Activated naive CD8-positive, alpha-beta T cell treated with anti-CD3 and anti-CD28 coated beads for 36 hours (primary cell): ENCODE data around the gene ELOVL1. TPM values are rescaled to one million over a fixed set of nuclear protein-coding genes. Genes with fewer than 3 reads are reported as not detected.
"Not testable (repeated sequence)": the region's sequence is repeated elsewhere in the genome, so short reads cannot be mapped to it uniquely, and the experiment has no call there.

Experiments
- DNase-seq: peaks from one replicate; pipeline ENCODE4 v3.0.0; 2021
- H3K27ac Mint-ChIP-seq: one replicate; pipeline ENCODE4 v1.8.0; 2022; ENCODE audit warnings: mild to moderate bottlenecking, moderate library complexity, mixed read lengths
- H3K27me3 Mint-ChIP-seq: one replicate; pipeline ENCODE4 v1.8.0; 2022; ENCODE audit warnings: mild to moderate bottlenecking, mixed read lengths
- H3K36me3 Mint-ChIP-seq: one replicate; pipeline ENCODE4 v1.8.0; 2021; ENCODE audit warnings: mild to moderate bottlenecking, mixed read lengths
- H3K4me1 Mint-ChIP-seq: one replicate; pipeline ENCODE4 v1.8.0; 2021; ENCODE audit warnings: mixed read lengths
- H3K4me3 Mint-ChIP-seq: one replicate; pipeline ENCODE4 v1.8.0; 2022; ENCODE audit warnings: mild to moderate bottlenecking, moderate library complexity, mixed read lengths
- H3K9me3 Mint-ChIP-seq: one replicate; pipeline ENCODE4 v1.8.0; 2022; ENCODE audit warnings: mixed read lengths
- total RNA-seq, 2 experiments: library from RNA; stranded (reverse); gene quantifications; one replicate each; pipeline ENCODE4 v1.2.3, GENCODE V29; 2021

The ELOVL1 gene
- 10 to 100 TPM; 66.9 to 67.4 TPM for total RNA-seq

GRCh38 chr1:43367904-43368645 lies at the start of gene ELOVL1:
ELOVL1 (minus strand) TSS chr1:43368011; CDS start chr1:43365609, 2,402 bp downstream.
- Mint-ChIP-seq H3K27me3 (no peaks in the 10 kb centered on the region), H3K9me3 (no peaks in the 10 kb centered on the region), H3K4me1 (peaks cover 24% of the 10 kb centered on the region), H3K36me3 (peaks cover 22% of the 10 kb centered on the region), H3K4me3 (peak within 1 kb of the TSS; percentile 93), H3K27ac (peak within 1 kb of the TSS; percentile 95)
- peak; percentile 94 for DNase-seq

DNA sequence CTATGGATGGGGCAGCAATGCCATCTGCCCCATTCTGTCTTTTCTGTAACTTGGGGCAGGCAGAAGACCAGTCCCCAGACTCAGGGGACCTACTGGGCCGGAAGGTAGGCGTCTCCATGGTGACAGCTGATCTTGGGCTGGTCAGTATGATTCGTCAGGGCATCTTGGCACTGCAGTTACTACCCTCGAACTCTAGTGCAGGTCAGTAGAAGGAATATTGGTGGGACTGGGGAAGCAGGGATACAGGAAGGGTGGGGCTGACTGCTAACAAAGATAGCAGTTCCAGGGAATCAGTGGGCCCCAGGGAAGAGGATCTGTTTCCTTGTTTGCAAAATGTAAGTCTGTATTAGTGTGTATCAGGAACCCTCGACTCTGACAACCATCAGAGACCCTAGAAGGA lies 48.1 kb upstream of the ELOVL1 start:
- H3K9me3 Mint-ChIP-seq, result no peaks in the 10 kb centered on the region
- H3K27ac Mint-ChIP-seq, result no peak overlapping the region
- no peaks in the 10 kb centered on the region for H3K4me1 Mint-ChIP-seq
- no peaks in the 10 kb centered on the region for H3K27me3 Mint-ChIP-seq
- DNase-seq, result no peak
- no peak overlapping the region for H3K4me3 Mint-ChIP-seq
- peaks cover 10% of the 10 kb centered on the region for H3K36me3 Mint-ChIP-seq

- Mint-ChIP-seq H3K4me3 (no peak overlapping the region), H3K36me3 (peaks cover 14% of the 10 kb centered on the region), H3K27ac (no peak overlapping the region), H3K9me3 (no peaks in the 10 kb centered on the region), H3K4me1 (no peaks in the 10 kb centered on the region), H3K27me3 (no peaks in the 10 kb centered on the region)
- DNase-seq, result peak; percentile 54
These were observed 46.9 kb upstream of the ELOVL1 start for GRCh38 chr1:43414634-43415223.

- peaks cover 18% of the 10 kb centered on the region for H3K36me3 Mint-ChIP-seq
- not testable (repeated sequence) for H3K4me3 Mint-ChIP-seq, H3K27ac Mint-ChIP-seq, H3K4me1 Mint-ChIP-seq, H3K9me3 Mint-ChIP-seq, DNase-seq, H3K27me3 Mint-ChIP-seq
These were observed 45.6 kb upstream of the ELOVL1 start for GRCh38 chr1:43413426-43413825.

GRCh38 chr1:43410571-43410970 lies 42.8 kb upstream of the ELOVL1 start:
- H3K9me3 Mint-ChIP-seq, result no peaks in the 10 kb centered on the region

DNA sequence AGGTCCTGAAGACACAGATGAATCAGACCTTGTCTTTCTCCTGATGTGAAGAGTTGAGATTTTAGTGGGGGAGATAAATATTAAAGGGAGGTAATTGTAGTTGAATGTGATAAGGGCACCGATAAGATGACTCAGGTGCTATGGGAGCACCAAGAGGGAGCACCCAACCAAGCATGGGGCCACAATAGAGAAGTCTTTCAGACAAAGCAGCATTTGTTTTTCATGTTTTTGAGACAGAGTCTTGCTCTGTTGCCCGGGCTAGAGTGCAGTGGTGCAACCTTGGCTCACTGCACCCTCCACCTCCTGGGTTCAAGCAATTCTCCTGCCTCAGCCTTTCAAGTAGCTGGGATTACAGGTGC lies 38.0 kb upstream of the ELOVL1 start:
- H3K27ac Mint-ChIP-seq, result no peak overlapping the region
- no peaks in the 10 kb centered on the region for H3K9me3 Mint-ChIP-seq
- peaks cover 20% of the 10 kb centered on the region for H3K36me3 Mint-ChIP-seq
- DNase-seq, result no peak
- H3K4me1 Mint-ChIP-seq, result peaks cover 5% of the 10 kb centered on the region
- no peak overlapping the region for H3K4me3 Mint-ChIP-seq
- no peaks in the 10 kb centered on the region for H3K27me3 Mint-ChIP-seq

More at GRCh38 chr1:43410571-43410970, 42.8 kb upstream of the ELOVL1 start:
- H3K27ac Mint-ChIP-seq, result no peak overlapping the region
- no peaks in the 10 kb centered on the region for H3K27me3 Mint-ChIP-seq
- no peak overlapping the region for H3K4me3 Mint-ChIP-seq
- peaks cover 21% of the 10 kb centered on the region for H3K36me3 Mint-ChIP-seq
- H3K4me1 Mint-ChIP-seq, result no peaks in the 10 kb centered on the region
- DNase-seq, result no peak

DNA sequence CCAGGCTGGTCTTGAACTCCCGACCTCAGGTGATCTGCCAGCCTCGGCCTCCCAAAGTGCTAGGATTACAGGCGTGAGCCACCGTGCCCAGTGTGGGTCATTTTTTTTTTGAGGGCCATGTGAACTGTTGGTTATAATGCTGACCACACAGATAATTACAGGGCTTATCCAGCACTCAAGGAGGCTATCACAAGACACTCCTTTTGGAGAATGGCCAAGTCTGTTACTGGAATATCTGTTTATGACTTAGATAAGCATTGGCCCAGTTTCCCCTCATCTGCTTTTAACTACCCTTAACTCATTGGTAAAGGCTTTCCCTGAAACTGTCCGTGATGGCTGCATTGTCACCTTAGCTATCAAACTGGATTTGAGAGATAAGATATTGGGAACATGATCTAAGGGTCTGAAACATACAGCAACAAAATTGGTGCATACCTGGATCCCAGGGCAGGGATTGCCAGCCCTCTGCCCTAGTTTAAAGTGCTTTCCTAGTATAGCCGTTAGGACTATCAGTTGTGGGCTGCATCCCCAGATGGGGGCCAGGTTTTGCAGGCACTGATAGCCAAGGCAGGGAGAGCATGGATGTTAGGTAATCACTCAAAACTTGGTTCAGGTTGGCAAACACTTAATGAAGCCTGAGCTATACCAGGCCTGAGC lies 37.5 kb upstream of the ELOVL1 start:
- Mint-ChIP-seq H3K4me3 (no peak overlapping the region), H3K27me3 (no peaks in the 10 kb centered on the region), H3K4me1 (peaks cover 5% of the 10 kb centered on the region), H3K9me3 (no peaks in the 10 kb centered on the region), H3K27ac (no peak overlapping the region), H3K36me3 (peaks cover 20% of the 10 kb centered on the region)
- no peak for DNase-seq

DNA sequence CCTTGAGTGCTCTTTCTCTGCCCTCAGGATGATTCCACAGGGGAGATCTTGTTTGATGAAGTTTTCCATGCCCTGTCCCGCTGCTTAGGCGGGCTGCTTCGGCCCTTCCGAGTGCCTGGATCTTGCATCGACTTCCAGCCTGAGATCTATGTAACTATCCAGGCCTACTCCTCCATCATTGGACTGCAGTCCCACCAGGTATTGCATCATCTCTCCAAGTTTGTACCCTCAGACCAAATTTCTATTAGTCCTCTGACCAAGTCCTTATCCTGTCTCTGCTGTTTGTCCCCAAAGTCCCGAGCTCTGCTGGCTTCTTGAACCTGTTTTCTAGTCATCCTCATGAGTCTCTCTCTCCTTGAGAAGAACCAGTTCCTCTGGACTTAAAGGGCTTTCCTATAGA lies 36.5 kb upstream of the ELOVL1 start:
- peaks cover 5% of the 10 kb centered on the region for H3K4me1 Mint-ChIP-seq
- no peak for DNase-seq
- no peaks in the 10 kb centered on the region for H3K27me3 Mint-ChIP-seq
- peaks cover 16% of the 10 kb centered on the region for H3K36me3 Mint-ChIP-seq
- H3K27ac Mint-ChIP-seq, result no peak overlapping the region
- H3K4me3 Mint-ChIP-seq, result no peak overlapping the region
- no peaks in the 10 kb centered on the region for H3K9me3 Mint-ChIP-seq

GRCh38 chr1:43402089-43402865 lies 34.5 kb upstream of the ELOVL1 start:
- no peak overlapping the region for H3K27ac Mint-ChIP-seq
- no peaks in the 10 kb centered on the region for H3K27me3 Mint-ChIP-seq
- DNase-seq, result no peak
- H3K9me3 Mint-ChIP-seq, result no peaks in the 10 kb centered on the region
- H3K4me1 Mint-ChIP-seq, result peaks cover 5% of the 10 kb centered on the region
- peaks cover 13% of the 10 kb centered on the region for H3K36me3 Mint-ChIP-seq
- H3K4me3 Mint-ChIP-seq, result no peak overlapping the region

DNA sequence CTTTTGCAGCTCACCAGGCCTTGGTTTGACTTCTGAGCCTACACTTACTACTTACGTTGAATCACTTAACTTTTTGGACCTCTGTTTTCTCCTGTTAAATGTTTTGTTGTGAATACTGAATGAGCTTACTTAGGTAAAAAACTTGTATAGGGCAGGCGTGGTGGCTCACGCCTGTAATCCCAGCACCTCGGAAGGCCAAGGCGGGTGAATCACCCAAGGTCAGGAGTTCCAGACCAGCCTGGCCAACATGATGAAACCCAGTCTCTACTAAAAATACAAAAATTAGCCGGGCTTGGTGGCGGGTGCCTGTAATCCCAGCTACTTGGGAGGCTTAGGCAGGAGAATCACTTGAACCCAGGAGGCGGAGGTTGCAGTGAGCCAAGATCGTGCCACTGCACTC lies 32.6 kb upstream of the ELOVL1 start:
- peaks cover 10% of the 10 kb centered on the region for H3K36me3 Mint-ChIP-seq
- not testable (repeated sequence) for H3K4me1 Mint-ChIP-seq, H3K9me3 Mint-ChIP-seq, DNase-seq, H3K27me3 Mint-ChIP-seq, H3K4me3 Mint-ChIP-seq
- peak overlapping the region; percentile 38 for H3K27ac Mint-ChIP-seq

GRCh38 chr1:43398227-43398626 lies 30.4 kb upstream of the ELOVL1 start:
- Mint-ChIP-seq H3K27me3 (no peaks in the 10 kb centered on the region), H3K27ac (no peak overlapping the region), H3K36me3 (peaks cover 2% of the 10 kb centered on the region), H3K4me1 (peaks cover 8% of the 10 kb centered on the region), H3K4me3 (no peak overlapping the region), H3K9me3 (no peaks in the 10 kb centered on the region)
- DNase-seq, result no peak

- Mint-ChIP-seq H3K9me3 (no peaks in the 10 kb centered on the region), H3K4me1 (peaks cover 9% of the 10 kb centered on the region), H3K27me3 (no peaks in the 10 kb centered on the region)
These were observed 28.2 kb upstream of the ELOVL1 start for GRCh38 chr1:43396059-43396458.

GRCh38 chr1:43395523-43395922 lies 27.7 kb upstream of the ELOVL1 start:
- no peaks in the 10 kb centered on the region for H3K9me3 Mint-ChIP-seq
- H3K27ac Mint-ChIP-seq, result no peak overlapping the region
- DNase-seq, result no peak
- no peaks in the 10 kb centered on the region for H3K27me3 Mint-ChIP-seq
- no peak overlapping the region for H3K4me3 Mint-ChIP-seq
- H3K36me3 Mint-ChIP-seq, result peaks cover 1% of the 10 kb centered on the region
- H3K4me1 Mint-ChIP-seq, result peaks cover 12% of the 10 kb centered on the region

More at GRCh38 chr1:43396059-43396458, 28.2 kb upstream of the ELOVL1 start:
- H3K4me3 Mint-ChIP-seq, result no peak overlapping the region
- no peak overlapping the region for H3K27ac Mint-ChIP-seq
- DNase-seq, result no peak
- H3K36me3 Mint-ChIP-seq, result peaks cover 1% of the 10 kb centered on the region

DNA sequence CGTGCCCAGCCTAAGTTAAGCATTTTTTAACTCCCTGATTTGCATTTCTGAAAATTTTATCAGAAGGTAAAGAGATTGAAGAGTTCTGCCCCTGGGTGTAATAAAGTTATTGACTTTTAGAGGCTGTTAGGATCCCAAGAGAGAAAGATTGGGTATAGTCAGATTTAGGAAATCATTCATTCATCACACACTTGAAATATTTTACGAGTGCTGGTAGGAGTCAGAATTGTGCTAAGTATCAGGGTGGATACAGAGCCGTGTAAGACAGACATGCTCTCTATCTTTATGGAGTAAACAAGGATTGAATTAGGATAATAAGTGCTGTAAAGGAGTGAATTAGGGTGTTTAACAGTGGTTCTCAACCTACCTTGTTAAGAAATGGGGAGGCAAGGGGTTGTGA lies 24.9 kb upstream of the ELOVL1 start:
- Mint-ChIP-seq H3K9me3 (no peaks in the 10 kb centered on the region), H3K4me3 (no peak overlapping the region), H3K27ac (no peak overlapping the region), H3K36me3 (peaks cover 4% of the 10 kb centered on the region), H3K4me1 (peaks cover 26% of the 10 kb centered on the region), H3K27me3 (no peaks in the 10 kb centered on the region)
- DNase-seq, result no peak
